Measurements from ENCODE around the gene FIP1L1.

FIP1L1 gene

GRCh38 chr4:53498706-53499105, 121.3 kb downstream of the FIP1L1 start:
- intact Hi-C loops (cut with DNase I; ENCODE audit: low total_unique reads), result no loop called here
- no peaks in the 10 kb centered on the region for H3K9me3 ChIP-seq
- TF ChIP-seq CTCF (IDR thresholded peaks at IDR 0.05), result no peak
- H3K27ac ChIP-seq, result peak overlapping the region; percentile 55 to 65
- no peak for DNase-seq
- no peak overlapping the region for H3K4me3 ChIP-seq
- no peaks in the 10 kb centered on the region for H3K27me3 ChIP-seq
- peaks cover 0 to 25% (median 2%) of the 10 kb centered on the region in 4 donors for H3K4me1 ChIP-seq
- peaks cover 0 to 3% (median 0%) of the 10 kb centered on the region in 3 donors for H3K36me3 ChIP-seq

DNA sequence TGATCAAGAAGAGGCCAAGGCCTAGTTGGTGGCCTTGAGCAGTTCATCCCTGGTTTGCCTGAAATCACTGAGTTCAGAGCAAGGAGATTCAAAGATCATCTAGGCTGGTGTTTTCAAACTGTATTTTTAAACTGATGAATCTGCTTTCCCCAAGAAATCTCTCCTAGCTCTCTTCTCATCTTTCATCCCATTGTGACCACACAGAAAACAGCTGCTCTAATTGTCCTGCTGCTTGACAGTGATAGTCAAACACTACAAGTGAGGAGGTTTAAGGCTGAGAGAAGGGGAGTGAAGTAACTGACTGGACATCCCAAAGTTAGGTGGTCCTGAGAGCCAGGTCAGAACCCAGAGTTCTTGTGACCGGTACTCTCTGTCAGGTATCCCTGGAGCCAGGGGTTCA, 122.3 kb downstream of the FIP1L1 start:
- no peak for DNase-seq
- peaks cover 0 to 25% (median 2%) of the 10 kb centered on the region in 4 donors for H3K4me1 ChIP-seq
- no peak overlapping the region for H3K27ac ChIP-seq
- intact Hi-C loops (cut with DNase I; ENCODE audit: low total_unique reads), result no loop called here
- H3K4me3 ChIP-seq, result no peak overlapping the region
- H3K36me3 ChIP-seq, result peaks cover 0 to 3% (median 0%) of the 10 kb centered on the region in 3 donors
- H3K9me3 ChIP-seq, result no peaks in the 10 kb centered on the region
- no peak for TF ChIP-seq CTCF (IDR thresholded peaks at IDR 0.05)
- no peaks in the 10 kb centered on the region for H3K27me3 ChIP-seq

GRCh38 chr4:53500546-53500945, 123.1 kb downstream of the FIP1L1 start:
- H3K4me3 ChIP-seq, result no peak overlapping the region
- no peak overlapping the region for H3K27ac ChIP-seq
- no peak for DNase-seq
- no peaks in the 10 kb centered on the region for H3K27me3 ChIP-seq
- H3K9me3 ChIP-seq, result no peaks in the 10 kb centered on the region
- intact Hi-C loops (cut with DNase I; ENCODE audit: low total_unique reads), result no loop called here
- H3K4me1 ChIP-seq, result peaks cover 0 to 25% (median 2%) of the 10 kb centered on the region in 4 donors
- no peak for TF ChIP-seq CTCF (IDR thresholded peaks at IDR 0.05)
- H3K36me3 ChIP-seq, result peaks cover 0 to 3% (median 0%) of the 10 kb centered on the region in 3 donors

- Histone ChIP-seq H3K36me3 (no peaks in the 10 kb centered on the region), H3K4me1 (peaks cover 0 to 25% (median 2%) of the 10 kb centered on the region in 4 donors), H3K4me3 (no peak overlapping the region), H3K27ac (no peak overlapping the region), H3K27me3 (no peaks in the 10 kb centered on the region), H3K9me3 (no peaks in the 10 kb centered on the region)
- no peak for TF ChIP-seq CTCF (IDR thresholded peaks at IDR 0.05)
- DNase-seq, result no peak
- intact Hi-C loops (cut with DNase I; ENCODE audit: low total_unique reads), result no loop called here
These were observed 124.1 kb downstream of the FIP1L1 start for GRCh38 chr4:53501561-53501960.

DNA sequence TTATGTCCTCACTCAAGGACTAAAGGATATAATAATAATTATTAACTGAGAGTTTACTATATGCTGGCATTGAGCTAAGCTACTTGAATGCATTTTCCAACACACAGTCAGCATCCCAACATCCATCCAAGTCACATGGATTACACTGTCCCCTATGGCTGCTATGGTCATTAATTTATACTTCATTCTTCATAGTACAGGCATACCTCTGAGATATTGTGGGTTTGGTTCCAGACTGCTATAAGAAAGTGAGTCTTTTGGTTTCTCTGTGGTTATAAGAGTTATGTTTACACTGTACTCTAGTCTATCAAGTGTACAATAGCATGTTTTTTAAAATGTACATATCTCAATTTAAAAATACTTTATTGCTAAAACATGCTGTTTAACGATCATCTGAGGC, 124.7 kb downstream of the FIP1L1 start:
- H3K9me3 ChIP-seq, result no peaks in the 10 kb centered on the region
- no peak for TF ChIP-seq CTCF (IDR thresholded peaks at IDR 0.05)
- intact Hi-C loops (cut with DNase I; ENCODE audit: low total_unique reads), result no loop called here

DNA sequence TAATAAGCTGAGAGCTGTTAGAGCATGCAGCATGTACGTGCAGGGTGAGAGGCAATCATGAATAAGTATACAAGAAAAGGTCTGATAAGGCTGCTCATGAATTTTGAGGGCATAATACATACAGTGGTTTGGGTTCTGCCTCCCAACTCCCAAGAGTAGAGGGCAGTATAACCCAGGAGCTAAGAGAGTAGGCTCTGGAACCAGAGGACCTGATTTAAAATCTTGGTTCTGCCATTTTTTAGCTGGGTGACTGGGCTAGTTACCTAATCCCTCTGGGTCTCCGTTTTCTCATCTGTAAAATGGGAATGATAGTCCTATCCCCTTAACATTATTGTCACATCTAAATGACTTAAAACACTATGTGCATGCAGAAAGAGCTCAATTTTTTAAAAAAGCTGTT, 128.5 kb downstream of the FIP1L1 start:
- DNase-seq, result no peak
- no peaks in the 10 kb centered on the region for H3K9me3 ChIP-seq
- H3K4me1 ChIP-seq, result peaks cover 4 to 17% (median 10%) of the 10 kb centered on the region in 4 donors
- no peak for TF ChIP-seq CTCF (IDR thresholded peaks at IDR 0.05)
- no peaks in the 10 kb centered on the region for H3K27me3 ChIP-seq
- no peak overlapping the region for H3K4me3 ChIP-seq
- H3K27ac ChIP-seq, result no peak overlapping the region
- intact Hi-C loops (cut with DNase I; ENCODE audit: low total_unique reads), result no loop called here
- no peaks in the 10 kb centered on the region for H3K36me3 ChIP-seq

More for the DNA sequence above, 124.7 kb downstream of the FIP1L1 start:
- H3K4me1 ChIP-seq, result peaks cover 0 to 24% (median 3%) of the 10 kb centered on the region in 4 donors
- DNase-seq, result no peak
- H3K4me3 ChIP-seq, result no peak overlapping the region
- no peak overlapping the region for H3K27ac ChIP-seq
- H3K27me3 ChIP-seq, result no peaks in the 10 kb centered on the region
- H3K36me3 ChIP-seq, result no peaks in the 10 kb centered on the region

All from tibial artery (tissue), 4 donors.